Bronchus fibroblast of lung (primary cell): Measurements from ENCODE around the gene UVSSA. TPM values are rescaled to one million over a fixed set of nuclear protein-coding genes. Genes with fewer than 3 reads are reported as not detected.

Experiments
- total RNA-seq: library from RNA; depleted of rRNA; stranded (reverse); fragments of >200 nt; gene quantifications from 2 replicates; pipeline ENCODE4 v1.2.3, GENCODE V29; 2015

Gene UVSSA, protein sequence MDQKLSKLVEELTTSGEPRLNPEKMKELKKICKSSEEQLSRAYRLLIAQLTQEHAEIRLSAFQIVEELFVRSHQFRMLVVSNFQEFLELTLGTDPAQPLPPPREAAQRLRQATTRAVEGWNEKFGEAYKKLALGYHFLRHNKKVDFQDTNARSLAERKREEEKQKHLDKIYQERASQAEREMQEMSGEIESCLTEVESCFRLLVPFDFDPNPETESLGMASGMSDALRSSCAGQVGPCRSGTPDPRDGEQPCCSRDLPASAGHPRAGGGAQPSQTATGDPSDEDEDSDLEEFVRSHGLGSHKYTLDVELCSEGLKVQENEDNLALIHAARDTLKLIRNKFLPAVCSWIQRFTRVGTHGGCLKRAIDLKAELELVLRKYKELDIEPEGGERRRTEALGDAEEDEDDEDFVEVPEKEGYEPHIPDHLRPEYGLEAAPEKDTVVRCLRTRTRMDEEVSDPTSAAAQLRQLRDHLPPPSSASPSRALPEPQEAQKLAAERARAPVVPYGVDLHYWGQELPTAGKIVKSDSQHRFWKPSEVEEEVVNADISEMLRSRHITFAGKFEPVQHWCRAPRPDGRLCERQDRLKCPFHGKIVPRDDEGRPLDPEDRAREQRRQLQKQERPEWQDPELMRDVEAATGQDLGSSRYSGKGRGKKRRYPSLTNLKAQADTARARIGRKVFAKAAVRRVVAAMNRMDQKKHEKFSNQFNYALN
- 5.2 and 5.4 TPM in 2 replicates for total RNA-seq

DNA sequence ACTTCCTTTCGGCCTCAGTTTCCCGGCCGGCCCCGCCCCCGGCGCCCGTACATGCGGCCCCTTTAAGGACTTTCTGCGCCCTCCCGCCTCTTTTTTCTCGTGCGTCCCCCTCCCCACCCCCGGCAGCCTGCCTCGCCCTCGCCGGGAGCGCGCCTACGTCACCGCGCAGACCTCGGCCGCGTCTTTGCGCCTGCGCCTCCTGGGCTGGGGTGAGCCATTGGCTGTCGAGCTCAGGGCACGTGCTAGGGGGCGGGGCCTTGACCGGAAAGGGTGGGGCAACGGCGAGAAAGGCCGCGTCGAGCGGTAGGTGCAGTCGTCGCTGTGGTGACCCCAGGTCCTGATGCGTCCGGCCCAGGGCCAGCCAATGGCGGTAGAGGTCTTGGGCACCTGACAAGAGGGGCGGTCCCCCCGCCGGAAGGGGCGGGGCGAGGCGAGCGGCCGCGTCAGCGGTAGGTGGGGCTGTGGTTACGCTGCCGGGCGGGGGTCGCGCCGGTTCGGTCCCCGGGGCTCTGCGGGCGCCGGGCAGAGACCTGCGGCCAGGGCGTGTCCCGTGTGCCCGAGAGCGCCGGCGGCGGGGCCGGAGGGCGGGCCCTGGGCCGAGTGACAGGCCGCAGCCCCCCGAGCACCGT, at the start of gene UVSSA:
UVSSA (plus strand) TSS at position 428 of the 629 bp plus-strand sequence. CDS start 884 bp downstream, outside the sequence.

DNA sequence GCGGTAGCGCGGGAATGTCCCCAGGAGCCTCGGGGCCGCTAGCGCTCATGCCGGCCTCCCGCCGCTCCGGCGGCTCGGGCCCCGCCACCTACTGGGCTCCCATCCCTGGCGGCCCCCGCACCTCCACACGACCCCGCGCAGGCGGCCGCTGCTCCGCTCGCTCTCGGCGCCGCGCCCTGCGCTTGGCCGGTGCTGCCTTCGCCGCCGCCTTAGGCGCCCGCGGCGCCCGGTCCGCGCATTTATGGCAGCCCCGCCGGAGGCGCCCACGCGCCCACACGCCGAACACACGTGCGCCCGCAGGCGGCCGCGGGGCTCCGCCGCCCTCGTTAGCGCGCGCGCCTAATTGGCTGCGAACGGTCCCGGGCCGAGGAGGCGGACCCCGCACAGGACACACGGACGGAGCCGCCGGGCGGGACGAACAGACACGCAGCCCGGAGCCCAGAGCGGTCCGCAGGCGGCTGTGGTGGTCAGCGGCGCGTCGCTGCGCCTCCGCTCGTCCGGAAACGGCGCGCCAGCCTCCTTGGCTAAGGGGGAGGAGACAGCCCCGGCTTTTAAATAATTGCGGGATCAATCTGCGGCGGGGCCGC, 59.5 kb downstream of the UVSSA start, which contains the start of gene NKX1-1:
NKX1-1 (minus strand) TSS at position 49 of the 587 bp plus-strand sequence; CDS start at position 49, 0 bp downstream.

Other genes with a start within 250 kb of the UVSSA start
- gene RNF212, start 233.6 kb upstream of the UVSSA start, total RNA-seq: 0.30 and 0.34 TPM in 2 replicates
- gene SPON2, start 174.6 kb upstream of the UVSSA start, total RNA-seq: 295 and 321 TPM in 2 replicates
- gene CTBP1, start 98.1 kb upstream of the UVSSA start, total RNA-seq: 196 and 202 TPM in 2 replicates
- gene MAEA, start 57.3 kb upstream of the UVSSA start, total RNA-seq: 71.2 and 73.8 TPM in 2 replicates
- gene NKX1-1, start 59.2 kb downstream of the UVSSA start, total RNA-seq: not detected in 2 replicates